Stimulated activated naive CD8-positive, alpha-beta T cell treated with anti-CD3 and anti-CD28 coated beads, Interleukin-15, amount 100 ng/mL, for 72 hours (primary cell): ENCODE results near the gene MRPS31.

ENCODE experiments used
- ATAC-seq: fragments of 150-1000 bp; cut with Tn5 transposase; 2 replicates; pipeline ENCODE4 v1.10.0; 2021; ENCODE audit warnings: mild to moderate bottlenecking, moderate library complexity
- DNase-seq, 2 donors: peaks; one replicate each; pipeline ENCODE4 v3.0.0; 2021 to 2022
- H3K27ac Mint-ChIP-seq, 2 donors: one replicate each; pipeline ENCODE4 v1.8.0; 2022; ENCODE audit warnings: mild to moderate bottlenecking in 2 of 2, mixed read lengths in 2 of 2, moderate library complexity in 2 of 2
- H3K27me3 Mint-ChIP-seq: one replicate; pipeline ENCODE4 v1.8.0; 2022; ENCODE audit warnings: mixed read lengths
- H3K4me1 Mint-ChIP-seq: one replicate; pipeline ENCODE4 v1.8.0; 2022; ENCODE audit warnings: mild to moderate bottlenecking, mixed read lengths
- H3K4me3 Mint-ChIP-seq, 2 donors: one replicate each; pipeline ENCODE4 v1.8.0; 2022; ENCODE audit warnings: mild to moderate bottlenecking in 2 of 2, mixed read lengths in 2 of 2, moderate library complexity in 1 of 2
- H3K9me3 Mint-ChIP-seq, 2 donors: one replicate each; pipeline ENCODE4 v1.8.0; 2022; ENCODE audit warnings: mixed read lengths in 2 of 2

The MRPS31 gene

GRCh38 chr13:40770934-40771618 is at the start of gene MRPS31:
TSS of gene MRPS31 (minus strand) at chr13:40771190. CDS start at chr13:40771136, 54 bp downstream.
- Mint-ChIP-seq H3K27ac (peak within 1 kb of the TSS; percentile 96 to 97), H3K4me3 (peak within 1 kb of the TSS; percentile 96 to 98)
- ATAC-seq, result peak; percentile 99

GRCh38 chr13:40819797-40820315 is 48.9 kb upstream of the MRPS31 start:
- DNase-seq (no peak), ATAC-seq (peak; percentile 50)
- Mint-ChIP-seq H3K4me3 (peak overlapping the region in 1 of 2 donors; percentile 34), H3K27ac (peak overlapping the region in 1 of 2 donors; percentile 66), H3K4me1 (peaks cover 21% of the 10 kb centered on the region), H3K9me3 (peaks cover 10 to 11% of the 10 kb centered on the region in 2 donors), H3K27me3 (no peaks in the 10 kb centered on the region)

More at GRCh38 chr13:40770934-40771618, at the start of gene MRPS31:
- Mint-ChIP-seq H3K27me3 (no peaks in the 10 kb centered on the region), H3K4me1 (peaks cover 18% of the 10 kb centered on the region), H3K9me3 (no peaks in the 10 kb centered on the region)
- peak; percentile 93 to 96 for DNase-seq

GRCh38 chr13:40818926-40819325 is 47.9 kb upstream of the MRPS31 start:
- Mint-ChIP-seq H3K9me3 (peaks cover 10 to 12% of the 10 kb centered on the region in 2 donors), H3K4me1 (peaks cover 21% of the 10 kb centered on the region), H3K27ac (no peak overlapping the region), H3K27me3 (no peaks in the 10 kb centered on the region), H3K4me3 (no peak overlapping the region)
- ATAC-seq, result no peak
- no peak for DNase-seq

GRCh38 chr13:40814803-40815202 is 43.8 kb upstream of the MRPS31 start:
- ATAC-seq (no peak), DNase-seq (no peak)
- Mint-ChIP-seq H3K4me3 (no peak overlapping the region), H3K27ac (peak overlapping the region in 1 of 2 donors; percentile 69), H3K27me3 (no peaks in the 10 kb centered on the region), H3K9me3 (peaks cover 10 to 12% of the 10 kb centered on the region in 2 donors), H3K4me1 (peaks cover 11% of the 10 kb centered on the region)

GRCh38 chr13:40813667-40814454 is 42.9 kb upstream of the MRPS31 start:
- peak overlapping the region in 1 of 2 donors; percentile 12 for H3K27ac Mint-ChIP-seq
- ATAC-seq (peak; percentile 55), DNase-seq (no peak)
- no peaks in the 10 kb centered on the region for H3K27me3 Mint-ChIP-seq
- peaks cover 2% of the 10 kb centered on the region for H3K4me1 Mint-ChIP-seq
- peaks cover 10 to 12% of the 10 kb centered on the region in 2 donors for H3K9me3 Mint-ChIP-seq
- H3K4me3 Mint-ChIP-seq, result no peak overlapping the region

GRCh38 chr13:40812724-40813445 is 41.9 kb upstream of the MRPS31 start:
- Mint-ChIP-seq H3K27ac (peak overlapping the region; percentile 14 to 87), H3K27me3 (no peaks in the 10 kb centered on the region), H3K4me3 (no peak overlapping the region), H3K9me3 (peaks cover 10 to 12% of the 10 kb centered on the region in 2 donors), H3K4me1 (no peaks in the 10 kb centered on the region)
- DNase-seq (no peak), ATAC-seq (no peak)

GRCh38 chr13:40812102-40812501 is 41.1 kb upstream of the MRPS31 start:
- H3K4me1 Mint-ChIP-seq, result no peaks in the 10 kb centered on the region
- no peak overlapping the region for H3K27ac Mint-ChIP-seq
- DNase-seq, result no peak
- no peak for ATAC-seq
- H3K27me3 Mint-ChIP-seq, result no peaks in the 10 kb centered on the region
- H3K4me3 Mint-ChIP-seq, result no peak overlapping the region
- peaks cover 10 to 12% of the 10 kb centered on the region in 2 donors for H3K9me3 Mint-ChIP-seq

GRCh38 chr13:40809471-40809870 is 38.5 kb upstream of the MRPS31 start:
- Mint-ChIP-seq H3K4me3 (no peak overlapping the region), H3K27ac (no peak overlapping the region), H3K27me3 (no peaks in the 10 kb centered on the region), H3K9me3 (no peaks in the 10 kb centered on the region), H3K4me1 (no peaks in the 10 kb centered on the region)
- DNase-seq (no peak), ATAC-seq (no peak)

- no peak overlapping the region for H3K4me3 Mint-ChIP-seq
- H3K9me3 Mint-ChIP-seq, result no peaks in the 10 kb centered on the region
- ATAC-seq, result no peak
- no peak overlapping the region for H3K27ac Mint-ChIP-seq
- H3K27me3 Mint-ChIP-seq, result no peaks in the 10 kb centered on the region
- no peaks in the 10 kb centered on the region for H3K4me1 Mint-ChIP-seq
- DNase-seq, result no peak
Observed at GRCh38 chr13:40806241-40806640, 35.3 kb upstream of the MRPS31 start.

GRCh38 chr13:40803316-40803715 is 32.3 kb upstream of the MRPS31 start:
- no peak overlapping the region for H3K27ac Mint-ChIP-seq
- H3K9me3 Mint-ChIP-seq, result no peaks in the 10 kb centered on the region
- H3K27me3 Mint-ChIP-seq, result no peaks in the 10 kb centered on the region
- H3K4me1 Mint-ChIP-seq, result peaks cover 6% of the 10 kb centered on the region
- DNase-seq (no peak), ATAC-seq (no peak)
- H3K4me3 Mint-ChIP-seq, result no peak overlapping the region

- Mint-ChIP-seq H3K9me3 (no peaks in the 10 kb centered on the region), H3K4me1 (peaks cover 9% of the 10 kb centered on the region), H3K27me3 (no peaks in the 10 kb centered on the region), H3K27ac (peak overlapping the region in 1 of 2 donors; percentile 28), H3K4me3 (no peak overlapping the region)
- DNase-seq, result no peak
- ATAC-seq, result no peak
Observed at GRCh38 chr13:40801255-40802217, 30.5 kb upstream of the MRPS31 start.

GRCh38 chr13:40800559-40800958 is 29.6 kb upstream of the MRPS31 start:
- H3K4me3 Mint-ChIP-seq, result no peak overlapping the region
- DNase-seq, result no peak

GRCh38 chr13:40799508-40799907 is 28.5 kb upstream of the MRPS31 start:
- peaks cover 25% of the 10 kb centered on the region for H3K4me1 Mint-ChIP-seq
- H3K9me3 Mint-ChIP-seq, result no peaks in the 10 kb centered on the region
- no peak overlapping the region for H3K27ac Mint-ChIP-seq
- no peak overlapping the region for H3K4me3 Mint-ChIP-seq
- no peak for ATAC-seq
- DNase-seq, result no peak
- no peaks in the 10 kb centered on the region for H3K27me3 Mint-ChIP-seq

More at GRCh38 chr13:40800559-40800958, 29.6 kb upstream of the MRPS31 start:
- H3K27me3 Mint-ChIP-seq, result no peaks in the 10 kb centered on the region
- no peak for ATAC-seq
- no peaks in the 10 kb centered on the region for H3K9me3 Mint-ChIP-seq
- H3K27ac Mint-ChIP-seq, result no peak overlapping the region
- peaks cover 14% of the 10 kb centered on the region for H3K4me1 Mint-ChIP-seq

GRCh38 chr13:40798380-40798779 is 27.4 kb upstream of the MRPS31 start:
- ATAC-seq (peak; percentile 48), DNase-seq (no peak)
- H3K4me1 Mint-ChIP-seq, result peaks cover 33% of the 10 kb centered on the region
- H3K4me3 Mint-ChIP-seq, result peak overlapping the region; percentile 4 to 48
- H3K27ac Mint-ChIP-seq, result peak overlapping the region; percentile 50 to 89
- no peaks in the 10 kb centered on the region for H3K27me3 Mint-ChIP-seq
- H3K9me3 Mint-ChIP-seq, result no peaks in the 10 kb centered on the region
